Smooth muscle cell (in vitro differentiated cells): Measurements from ENCODE around the gene KRT72. TPM values are rescaled to one million over a fixed set of nuclear protein-coding genes. Genes with fewer than 3 reads are reported as not detected.

Source experiments
- DNase-seq: peaks from one replicate; lab custom pipeline; 2025; ENCODE audit not compliant: unreplicated experiment; lab: John Stamatoyannopoulos, UW
- H2AFZ ChIP-seq: fragments of 200-600 bp; sonication (generic); 2 replicates; pipeline ENCODE4 v1.6.0; 2016; ENCODE audit warnings: antibody characterized with exemption, low read depth, mild to moderate bottlenecking
- H3F3A ChIP-seq: fragments of 200-600 bp; sonication (generic); 2 replicates; pipeline ENCODE4 v1.6.0; 2017; ENCODE audit warnings: antibody characterized with exemption, low read depth
- H3K27ac ChIP-seq: fragments of 200-600 bp; sonication (generic); 2 replicates; pipeline ENCODE4 v1.5.1; 2016; ENCODE audit warnings: low read depth, mild to moderate bottlenecking
- H3K27me3 ChIP-seq: fragments of 200-600 bp; sonication (generic); 2 replicates; pipeline ENCODE4 v1.6.1; 2016; ENCODE audit warnings: low read depth, mild to moderate bottlenecking
- H3K36me3 ChIP-seq: fragments of 200-600 bp; sonication (generic); 2 replicates; pipeline ENCODE4 v1.5.1; 2016; ENCODE audit warnings: low read depth
- H3K4me1 ChIP-seq: fragments of 200-600 bp; sonication (generic); 2 replicates; pipeline ENCODE4 v1.5.1; 2016; ENCODE audit warnings: low read depth
- H3K4me2 ChIP-seq: fragments of 200-600 bp; sonication (generic); 2 replicates; pipeline ENCODE4 v1.6.0; 2016; ENCODE audit warnings: mild to moderate bottlenecking
- H3K4me3 ChIP-seq: fragments of 200-600 bp; sonication (generic); 2 replicates; pipeline ENCODE4 v1.5.1; 2016; ENCODE audit warnings: mild to moderate bottlenecking
- H3K79me2 ChIP-seq: fragments of 200-600 bp; sonication (generic); 2 replicates; pipeline ENCODE4 v1.6.0; 2016; ENCODE audit warnings: low read depth, mild to moderate bottlenecking
- H3K9ac ChIP-seq: fragments of 200-600 bp; sonication (generic); 2 replicates; pipeline ENCODE4 v1.6.0; 2016; ENCODE audit warnings: low read depth
- H3K9me3 ChIP-seq: fragments of 200-600 bp; sonication (generic); replicated peaks from 2 replicates; pipeline ENCODE4 v1.5.1; 2016; ENCODE audit warnings: low read depth
- H4K20me1 ChIP-seq: fragments of 200-600 bp; sonication (generic); 2 replicates; pipeline ENCODE4 v1.6.0; 2016; ENCODE audit warnings: low read depth
- WGBS: methylation state at CpG from one replicate; pipeline ENCODE4 v1.1.7; 2016; ENCODE audit warnings: low lambda C conversion rate; 5-methylcytosine and 5-hydroxymethylcytosine counted together
- polyA plus RNA-seq: library from polyadenylated mRNA; unstranded; fragments of >200 nt; fragmentation: Nextera tagmentation; extraction: Ambion mirVana; gene quantifications from 2 replicates; pipeline ENCODE4 v1.2.1, GENCODE V29; 2016
- total RNA-seq: library from RNA; depleted of rRNA; stranded (reverse); fragments of >200 nt; gene quantifications from 2 replicates; pipeline ENCODE4 v1.2.3, GENCODE V29; 2014
- TF ChIP-seq, protein P1 (sequence below): fragments of 200-600 bp; sonication (generic); IDR thresholded peaks from 2 replicates; pipeline ENCODE4 v1.5.1; 2017; ENCODE audit warnings: borderline replicate concordance, mild to moderate bottlenecking, antibody characterized with exemption; ENCODE audit not compliant: insufficient read depth, poor library complexity, severe bottlenecking

The KRT72 gene
- total and polyA plus RNA-seq, 2 experiments from 2014 or later: not detected

DNA sequence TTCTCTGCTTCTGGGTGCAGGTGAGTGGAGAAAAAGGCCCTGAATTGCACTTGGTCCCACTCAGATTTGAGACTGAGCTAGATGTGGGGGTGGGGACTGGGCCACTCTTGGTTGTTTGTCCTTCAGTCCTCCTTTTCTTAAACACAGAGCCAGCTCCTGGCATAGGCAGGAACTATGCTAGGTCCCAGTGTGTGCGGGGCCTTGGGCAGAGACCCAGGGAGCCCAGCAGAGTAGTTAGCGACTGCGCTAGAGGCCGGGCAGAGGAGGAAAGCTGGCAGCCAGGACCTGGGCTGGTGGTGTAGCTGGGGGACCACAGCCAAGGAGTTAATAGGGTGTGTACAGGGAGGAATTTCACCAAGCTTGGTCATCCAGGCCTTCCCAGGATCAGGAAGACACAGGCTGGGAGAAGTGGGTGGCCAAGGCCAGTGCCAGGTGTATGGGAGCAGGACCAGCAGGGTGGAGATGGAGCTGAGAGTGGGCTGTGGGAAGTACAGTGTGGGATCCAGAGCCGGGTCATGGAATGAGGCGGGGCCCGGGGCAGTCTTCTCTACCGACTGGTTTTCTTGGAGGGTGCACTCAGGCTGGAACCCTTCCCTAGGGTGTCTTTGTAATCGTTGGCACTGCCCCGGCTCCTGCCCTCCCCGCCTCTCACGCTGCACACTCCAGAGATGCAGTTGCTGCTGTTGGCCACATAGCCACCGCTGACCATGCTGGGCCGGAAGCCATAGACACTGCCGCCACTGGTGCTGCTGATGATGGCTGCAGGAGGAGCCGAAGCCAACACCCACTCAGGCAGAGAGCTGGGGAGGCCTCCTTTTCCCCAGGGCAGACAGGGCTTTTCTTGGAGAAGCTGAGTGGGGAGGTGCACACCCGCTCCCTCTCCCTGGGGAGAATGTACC is 57.0 kb downstream of the KRT72 start:
- TF ChIP-seq, protein P1, sequence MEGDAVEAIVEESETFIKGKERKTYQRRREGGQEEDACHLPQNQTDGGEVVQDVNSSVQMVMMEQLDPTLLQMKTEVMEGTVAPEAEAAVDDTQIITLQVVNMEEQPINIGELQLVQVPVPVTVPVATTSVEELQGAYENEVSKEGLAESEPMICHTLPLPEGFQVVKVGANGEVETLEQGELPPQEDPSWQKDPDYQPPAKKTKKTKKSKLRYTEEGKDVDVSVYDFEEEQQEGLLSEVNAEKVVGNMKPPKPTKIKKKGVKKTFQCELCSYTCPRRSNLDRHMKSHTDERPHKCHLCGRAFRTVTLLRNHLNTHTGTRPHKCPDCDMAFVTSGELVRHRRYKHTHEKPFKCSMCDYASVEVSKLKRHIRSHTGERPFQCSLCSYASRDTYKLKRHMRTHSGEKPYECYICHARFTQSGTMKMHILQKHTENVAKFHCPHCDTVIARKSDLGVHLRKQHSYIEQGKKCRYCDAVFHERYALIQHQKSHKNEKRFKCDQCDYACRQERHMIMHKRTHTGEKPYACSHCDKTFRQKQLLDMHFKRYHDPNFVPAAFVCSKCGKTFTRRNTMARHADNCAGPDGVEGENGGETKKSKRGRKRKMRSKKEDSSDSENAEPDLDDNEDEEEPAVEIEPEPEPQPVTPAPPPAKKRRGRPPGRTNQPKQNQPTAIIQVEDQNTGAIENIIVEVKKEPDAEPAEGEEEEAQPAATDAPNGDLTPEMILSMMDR: no peak
- Histone ChIP-seq H3K27ac (no peak overlapping the region), H3K4me3 (no peak overlapping the region), H3K27me3 (no peaks in the 10 kb centered on the region), H3K79me2 (no peaks in the 10 kb centered on the region), H3K36me3 (no peaks in the 10 kb centered on the region), H2AFZ (no peak overlapping the region), H3K9ac (no peak overlapping the region), H4K20me1 (no peaks in the 10 kb centered on the region), H3F3A (no peaks in the 10 kb centered on the region), H3K9me3 (no peaks in the 10 kb centered on the region), H3K4me2 (no peak overlapping the region), H3K4me1 (peaks cover 6% of the 10 kb centered on the region)
- no peak for DNase-seq
- 94% methylated on average over 17 of the region's 17 CpGs for WGBS

DNA sequence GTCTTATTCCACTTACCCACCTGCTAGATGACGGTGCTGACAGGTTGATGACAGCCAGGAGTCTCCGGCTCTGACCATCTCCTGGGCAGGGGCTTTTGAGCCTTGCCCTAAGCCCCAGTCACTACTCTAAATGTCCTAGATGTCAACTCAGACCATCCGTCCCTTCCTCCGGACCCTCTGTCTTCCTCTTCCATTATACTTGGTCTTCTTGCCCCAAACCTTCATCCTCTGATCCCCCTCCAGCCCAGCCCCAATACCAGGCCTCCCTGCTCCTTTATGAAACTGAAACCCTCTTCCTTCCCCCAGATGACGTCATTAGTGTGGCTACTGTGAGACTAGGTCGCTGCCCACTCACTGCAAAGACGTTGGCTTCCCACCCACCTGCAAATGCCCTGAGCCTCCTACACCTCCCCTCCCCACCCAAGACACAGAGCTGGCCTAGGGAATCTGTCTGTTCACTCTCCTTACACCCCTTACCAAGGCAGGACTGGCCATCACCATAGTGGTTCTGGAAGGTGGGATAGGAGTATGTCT is 58.4 kb downstream of the KRT72 start:
- Histone ChIP-seq H3K4me3 (no peak overlapping the region), H3K9ac (no peak overlapping the region), H3K27ac (no peak overlapping the region), H3K4me2 (no peak overlapping the region), H2AFZ (no peak overlapping the region), H3K36me3 (no peaks in the 10 kb centered on the region), H3K27me3 (no peaks in the 10 kb centered on the region), H4K20me1 (no peaks in the 10 kb centered on the region), H3K9me3 (no peaks in the 10 kb centered on the region), H3F3A (peaks cover 5% of the 10 kb centered on the region), H3K79me2 (no peaks in the 10 kb centered on the region), H3K4me1 (peaks cover 12% of the 10 kb centered on the region)
- TF ChIP-seq, protein P1: no peak
- WGBS: 75% methylated on average over 7 of the region's 7 CpGs
- DNase-seq: no peak

DNA sequence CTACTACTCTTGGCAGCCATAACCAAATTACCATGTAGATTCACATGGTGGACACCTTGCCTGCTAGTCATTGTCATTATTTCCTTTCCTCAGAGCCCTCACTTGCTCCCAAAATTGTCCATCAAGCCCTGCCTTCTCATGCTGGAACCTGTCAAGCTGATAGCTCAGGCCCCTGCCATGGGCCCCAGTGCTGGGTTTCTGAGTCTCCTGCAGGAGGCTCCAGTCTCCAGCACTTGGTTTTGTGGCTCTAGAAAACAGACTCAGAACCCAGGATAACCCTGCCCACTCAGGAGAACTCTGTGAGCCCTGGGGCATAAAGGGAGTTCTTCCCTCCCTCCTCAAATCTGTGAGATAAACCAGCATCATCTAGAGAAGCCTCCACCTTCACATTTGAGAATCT is 59.1 kb downstream of the KRT72 start:
- Histone ChIP-seq H3K27me3 (no peaks in the 10 kb centered on the region), H3K27ac (no peak overlapping the region), H4K20me1 (no peaks in the 10 kb centered on the region), H2AFZ (no peak overlapping the region), H3K4me2 (no peak overlapping the region), H3K4me3 (no peak overlapping the region), H3F3A (peaks cover 5% of the 10 kb centered on the region), H3K36me3 (no peaks in the 10 kb centered on the region), H3K79me2 (no peaks in the 10 kb centered on the region), H3K9ac (no peak overlapping the region), H3K9me3 (no peaks in the 10 kb centered on the region), H3K4me1 (peaks cover 12% of the 10 kb centered on the region)
- DNase-seq: no peak
- TF ChIP-seq, protein P1: no peak
